NOMO-1 treated with DMSO at 0.1 percent for 48 hours (cell line): ENCODE data around the gene S100A8.

Experiments used
- DNase-seq: peaks from one replicate; lab custom pipeline; 2025; ENCODE audit not compliant: unreplicated experiment; lab: John Stamatoyannopoulos, UW

Gene S100A8

GRCh38 chr1:153392822-153393221 lies 1.9 kb upstream of the S100A8 start:
- DNase-seq, result no peak

DNA sequence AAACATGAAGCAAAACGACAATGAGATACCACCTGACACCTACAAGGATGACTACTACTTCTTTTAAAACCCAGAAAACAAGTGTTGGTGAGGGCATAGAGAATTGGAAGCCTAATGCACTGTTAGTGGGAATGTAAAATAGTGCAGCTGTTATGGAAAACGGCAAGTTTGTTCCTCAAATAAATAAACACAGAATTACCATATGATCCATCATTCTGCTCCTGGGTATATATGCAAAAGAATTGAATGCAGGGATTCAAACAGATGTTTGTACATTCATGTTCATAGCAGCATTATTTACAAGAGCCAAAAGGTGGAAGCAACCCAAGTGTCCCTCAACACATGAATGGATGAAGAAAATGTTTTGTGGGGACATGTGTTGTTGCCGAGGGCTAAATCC lies 1.4 kb upstream of the S100A8 start:
- no peak for DNase-seq

- peak; percentile 82 for DNase-seq
These were observed 647 bp downstream of the S100A8 start for GRCh38 chr1:153389973-153390879.

GRCh38 chr1:153389401-153389800 lies 1.5 kb downstream of the S100A8 start:
- DNase-seq, result no peak

GRCh38 chr1:153387785-153388184 lies 3.1 kb downstream of the S100A8 start:
- DNase-seq, result no peak

GRCh38 chr1:153387001-153387400 lies 3.9 kb downstream of the S100A8 start:
- no peak for DNase-seq

DNA sequence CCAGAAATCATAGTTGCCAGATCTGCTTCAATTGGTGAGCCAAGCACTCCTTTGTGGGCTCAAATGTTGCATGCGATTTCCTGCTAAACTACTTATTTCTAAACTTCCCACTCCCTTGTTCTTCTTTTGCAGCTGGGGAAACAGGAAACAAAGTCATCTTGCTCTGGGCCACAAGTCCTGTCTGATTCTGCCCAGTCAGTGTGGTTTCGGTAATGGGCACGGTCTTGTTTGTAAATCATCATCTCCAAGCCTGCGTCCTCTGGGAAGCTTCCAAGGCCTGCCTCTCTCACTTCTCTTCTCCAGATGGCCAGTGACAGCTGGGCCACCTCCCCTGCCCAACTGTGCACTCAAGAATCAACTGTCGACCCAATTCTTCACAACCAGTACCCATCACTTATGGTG lies 4.4 kb downstream of the S100A8 start:
- DNase-seq, result peak; percentile 99

DNA sequence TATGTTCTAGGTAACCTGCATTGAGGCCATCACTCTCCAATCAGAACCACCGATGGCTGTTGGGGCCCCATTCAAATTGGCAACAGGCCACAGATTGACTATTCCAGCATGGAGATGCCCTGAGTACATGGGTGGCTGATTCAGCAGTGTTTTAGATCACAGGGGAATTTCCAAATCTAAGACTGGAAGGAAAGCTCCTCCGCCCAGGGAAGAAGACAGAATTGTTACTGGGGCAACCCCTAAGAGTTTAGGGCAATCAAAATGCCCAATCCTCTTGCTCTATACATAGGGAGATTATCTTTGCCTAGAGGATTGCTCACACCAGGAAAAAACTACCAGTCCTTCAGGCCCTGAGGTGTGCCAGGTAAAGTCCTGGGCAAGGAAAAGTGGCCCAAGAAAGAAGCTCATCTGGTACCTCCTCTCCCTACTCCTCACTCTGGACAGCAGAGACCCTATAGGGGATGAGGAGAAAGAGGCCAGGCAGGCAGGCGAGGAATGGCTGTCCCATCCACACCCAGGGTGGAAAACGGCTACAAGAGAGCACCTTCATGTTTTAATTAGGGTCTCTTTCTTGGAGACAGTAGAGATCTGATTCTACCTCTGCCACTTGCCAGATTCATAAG lies 5.8 kb downstream of the S100A8 start:
- no peak for DNase-seq

GRCh38 chr1:153380711-153381110 lies 10.2 kb downstream of the S100A8 start:
- no peak for DNase-seq

DNA sequence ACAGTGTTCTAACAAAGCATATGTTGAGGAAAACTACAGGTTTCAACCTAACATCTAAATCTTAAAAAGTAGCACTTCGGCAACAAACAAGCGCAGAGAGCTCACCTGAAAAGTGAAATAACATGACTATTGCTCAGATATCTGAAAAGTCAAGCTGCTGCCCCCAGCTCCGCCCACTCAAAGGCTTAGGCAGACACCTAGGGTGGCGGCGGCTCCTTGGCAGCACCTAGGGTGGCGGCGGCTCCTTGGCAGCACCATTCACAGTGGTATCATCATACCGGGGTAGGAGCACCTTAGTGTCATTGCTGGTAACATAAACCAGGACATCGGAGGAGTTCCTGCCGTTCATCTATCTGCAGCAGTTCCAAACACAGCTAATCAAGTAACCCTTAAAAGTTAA lies 11.3 kb downstream of the S100A8 start:
- DNase-seq, result no peak

DNA sequence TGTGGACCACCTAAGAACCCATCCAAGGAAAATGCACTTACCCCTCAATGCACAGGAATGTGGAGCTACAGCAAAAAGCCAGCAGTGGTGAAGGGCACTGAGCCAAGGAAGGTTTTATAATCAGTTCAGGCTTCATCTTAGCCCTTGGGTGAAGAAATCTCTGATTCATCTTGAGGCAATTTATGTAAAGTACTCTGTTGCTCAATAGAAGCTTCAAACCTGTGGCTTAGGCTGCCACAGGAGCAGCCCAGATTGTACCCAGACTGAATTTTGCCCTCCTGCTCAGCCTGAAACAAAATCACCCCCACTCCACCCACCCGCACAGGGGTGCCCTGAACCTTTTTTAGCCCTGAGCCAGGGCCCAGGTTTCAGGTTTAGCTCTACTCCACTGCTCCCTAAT lies 15.4 kb downstream of the S100A8 start, which contains the start of gene S100A12:
Gene S100A12 (minus strand): TSS at position 111 of the 400 bp plus-strand sequence. CDS start 1,029 bp downstream, outside the sequence.
- DNase-seq, result peak; percentile 95

DNA sequence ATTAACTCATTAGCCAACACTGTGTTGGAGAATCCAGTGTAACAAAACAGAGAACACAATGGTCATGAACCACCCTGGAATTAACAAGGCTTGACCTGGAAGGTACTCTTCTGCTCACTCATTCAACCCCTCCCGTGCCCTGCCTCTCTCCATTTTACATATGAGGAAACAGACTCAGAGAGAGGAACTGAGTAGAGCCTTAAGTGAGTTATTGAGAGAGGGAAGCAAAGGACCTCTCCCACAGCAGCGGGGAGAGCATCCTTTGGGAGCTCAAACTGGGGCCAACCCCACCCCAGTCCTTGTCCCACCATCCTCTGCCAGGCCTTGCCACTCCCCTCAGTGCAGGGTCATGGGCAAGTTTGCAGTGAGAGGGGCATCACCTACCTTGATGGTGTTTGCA lies 16.8 kb downstream of the S100A8 start:
- DNase-seq, result peak; percentile 75

DNA sequence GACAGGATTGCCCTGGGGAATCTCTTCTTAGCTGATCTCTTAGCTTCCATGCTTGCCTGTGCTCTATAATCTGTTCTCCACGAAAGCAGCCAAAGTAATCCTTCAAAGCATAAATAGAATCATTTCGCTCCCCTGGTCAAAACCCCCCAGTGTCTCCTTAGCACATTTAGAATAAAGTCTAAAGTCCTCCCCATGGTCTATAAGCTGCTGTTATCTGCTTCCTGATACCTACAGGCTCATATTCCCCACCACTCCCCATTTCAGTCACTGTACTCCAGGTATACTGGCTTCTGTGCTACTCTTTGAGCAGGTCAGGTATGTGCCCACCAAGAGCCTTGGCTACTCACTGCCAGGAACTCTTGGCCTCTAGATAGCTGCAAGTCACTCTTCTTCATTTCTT lies 18.3 kb downstream of the S100A8 start:
- DNase-seq, result no peak

GRCh38 chr1:153371231-153371630 lies 19.6 kb downstream of the S100A8 start:
- DNase-seq, result no peak

DNA sequence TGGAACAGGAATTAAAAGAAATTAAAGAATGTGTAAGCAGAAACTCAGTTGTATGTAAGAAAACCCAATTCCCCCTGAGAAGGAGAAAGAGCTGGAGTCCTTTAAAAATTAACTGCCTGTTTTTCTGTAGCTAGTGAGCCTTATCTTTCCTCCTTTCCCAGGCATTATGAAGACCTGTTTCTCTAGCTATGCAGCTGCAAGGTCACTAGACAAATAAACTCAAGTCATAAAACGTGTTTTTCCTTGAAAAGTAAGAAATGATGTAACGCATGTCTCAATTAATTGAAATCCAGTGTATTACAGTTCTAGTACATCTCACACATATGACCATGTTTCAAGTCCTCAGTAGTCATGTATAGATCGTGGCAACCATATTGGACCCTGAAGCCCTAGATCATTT lies 20.7 kb downstream of the S100A8 start:
- no peak for DNase-seq

DNA sequence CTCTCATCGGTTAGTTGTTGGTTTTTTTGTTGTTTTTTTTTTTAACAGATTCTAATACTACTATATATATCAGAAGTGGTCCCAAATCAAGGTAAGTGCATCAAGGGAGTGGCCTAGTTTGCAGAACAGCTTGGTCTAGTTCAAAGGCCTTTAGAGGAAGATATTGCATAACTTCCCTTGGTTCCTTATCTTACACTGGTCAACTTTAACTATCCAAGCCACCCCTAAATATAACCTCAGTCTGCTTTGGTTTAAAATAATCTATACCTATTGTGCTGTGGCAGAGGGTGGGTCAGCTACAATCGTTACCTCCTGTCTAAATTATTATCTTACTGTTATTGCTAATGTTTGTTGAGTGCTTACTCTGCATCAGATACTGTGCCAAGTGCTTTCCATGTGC lies 22.4 kb downstream of the S100A8 start:
- peak; percentile 83 for DNase-seq

GRCh38 chr1:153367090-153367489 lies 23.8 kb downstream of the S100A8 start:
- DNase-seq, result no peak

DNA sequence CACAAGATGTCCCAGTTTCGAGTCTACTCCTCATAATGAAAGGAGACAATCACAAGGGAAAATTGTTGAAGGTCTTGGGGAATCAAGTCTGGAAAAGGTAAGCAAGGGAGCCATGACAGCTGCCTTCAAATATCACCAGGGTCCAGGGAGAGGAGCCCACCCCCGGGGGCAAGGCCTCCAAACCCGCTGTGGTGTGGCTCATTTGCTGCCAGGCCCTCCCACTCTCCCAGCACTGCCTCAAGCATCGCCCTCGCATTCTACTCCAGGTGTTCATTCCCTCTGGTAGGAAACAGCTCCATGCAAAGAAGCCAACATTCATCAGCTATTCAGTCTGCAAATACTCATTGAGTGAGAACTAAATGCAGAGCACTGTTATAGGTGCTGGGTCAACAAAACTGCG lies 24.6 kb downstream of the S100A8 start:
- DNase-seq, result no peak

DNA sequence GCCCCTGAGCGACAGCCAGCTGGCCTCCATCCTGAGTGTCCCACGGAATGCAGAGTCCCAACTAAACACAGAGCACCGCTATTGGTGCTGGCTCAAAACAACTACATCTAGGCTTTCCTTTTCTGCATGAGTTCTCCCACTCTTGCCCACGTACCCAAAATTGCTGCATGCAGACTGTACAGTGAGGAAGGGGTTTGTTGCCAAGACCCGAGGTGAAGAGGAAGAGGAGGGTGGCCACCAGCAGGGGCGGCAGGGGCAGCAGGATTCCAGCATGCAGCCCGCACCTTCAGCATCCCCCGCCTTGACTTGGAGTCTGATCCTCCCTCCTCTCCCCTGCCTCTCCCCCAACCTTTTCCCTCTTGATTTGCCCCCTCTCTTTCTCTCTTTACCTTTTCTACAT lies 25.2 kb downstream of the S100A8 start:
- DNase-seq, result no peak

- peak; percentile 94 for DNase-seq
These were observed 25.9 kb downstream of the S100A8 start for GRCh38 chr1:153364766-153365666.

DNA sequence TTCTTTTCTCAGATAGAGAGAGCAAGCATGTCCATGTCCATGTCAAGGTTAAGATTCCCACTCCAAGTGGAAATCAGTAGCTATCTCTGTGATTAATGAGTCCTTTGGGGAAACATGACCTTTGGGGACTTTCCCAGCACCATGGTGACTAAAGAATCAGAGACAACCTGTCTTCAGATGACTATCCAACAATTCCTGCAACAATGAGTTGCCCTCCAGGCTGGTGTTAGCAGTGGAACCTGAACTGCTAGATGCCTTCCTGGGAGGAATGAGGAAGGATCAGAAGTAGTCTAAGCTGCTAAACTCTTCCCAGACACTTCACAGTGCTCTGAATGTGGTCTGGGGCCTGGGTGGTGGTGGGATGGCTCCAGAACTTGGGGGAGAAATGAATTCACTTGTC lies 26.7 kb downstream of the S100A8 start:
- DNase-seq, result no peak
